Activated CD4-positive, alpha-beta T cell treated with anti-CD3 and anti-CD28 coated beads, Interleukin-2, amount 50 U/mL, for 24 hours (primary cell): ENCODE data around the gene FUCA1.
"Not testable (repeated sequence)": the region's sequence is repeated elsewhere in the genome, so short reads cannot be mapped to it uniquely, and the experiment has no call there.

ENCODE experiments used
- DNase-seq, 2 donors: peaks; one replicate each; pipeline ENCODE4 v3.0.0-alpha.2; 2020; ENCODE audit warnings: low read depth in 1 of 2, low spot score in 1 of 2

The FUCA1 gene

GRCh38 chr1:23896491-23896890, 28.4 kb upstream of the FUCA1 start:
- DNase-seq: no peak

- DNase-seq: no peak
Observed at GRCh38 chr1:23895993-23896392, 27.9 kb upstream of the FUCA1 start.

GRCh38 chr1:23895082-23895481, 27.0 kb upstream of the FUCA1 start:
- DNase-seq: no peak

GRCh38 chr1:23889074-23889473, 21.0 kb upstream of the FUCA1 start:
- DNase-seq: no peak

- no peak for DNase-seq
Observed at GRCh38 chr1:23885222-23885621, 17.1 kb upstream of the FUCA1 start.

- DNase-seq: no peak
Observed at GRCh38 chr1:23882746-23883145, 14.7 kb upstream of the FUCA1 start.

- DNase-seq: no peak
Observed at GRCh38 chr1:23879809-23880208, 11.7 kb upstream of the FUCA1 start.

GRCh38 chr1:23878668-23879067, 10.6 kb upstream of the FUCA1 start:
- no peak for DNase-seq

GRCh38 chr1:23875382-23875781, 7.3 kb upstream of the FUCA1 start:
- no peak for DNase-seq

GRCh38 chr1:23872421-23872820, 4.3 kb upstream of the FUCA1 start:
- no peak for DNase-seq

GRCh38 chr1:23869051-23869450, 961 bp upstream of the FUCA1 start:
- DNase-seq: no peak

- DNase-seq: no peak
Observed at GRCh38 chr1:23868557-23869016, 497 bp upstream of the FUCA1 start.

GRCh38 chr1:23867542-23867894, 572 bp downstream of the FUCA1 start:
- no peak for DNase-seq

- no peak for DNase-seq
Observed at GRCh38 chr1:23865543-23865930, 2.6 kb downstream of the FUCA1 start.

GRCh38 chr1:23864801-23865542, 3.1 kb downstream of the FUCA1 start:
- DNase-seq: no peak

- no peak for DNase-seq
Observed at GRCh38 chr1:23862640-23863039, 5.5 kb downstream of the FUCA1 start.

GRCh38 chr1:23854568-23854967, 13.5 kb downstream of the FUCA1 start:
- DNase-seq: no peak

GRCh38 chr1:23853124-23853523, 15.0 kb downstream of the FUCA1 start:
- not testable (repeated sequence) for DNase-seq

- not testable (repeated sequence) for DNase-seq
Observed at GRCh38 chr1:23851406-23851805, 16.7 kb downstream of the FUCA1 start.

GRCh38 chr1:23848673-23849616, 19.1 kb downstream of the FUCA1 start:
- DNase-seq: no peak

- DNase-seq: not testable (repeated sequence)
Observed at GRCh38 chr1:23847482-23848095, 20.5 kb downstream of the FUCA1 start.

GRCh38 chr1:23845163-23845562, 22.9 kb downstream of the FUCA1 start:
- DNase-seq: no peak
